SIG-M5 treated with dmso at 0.1 percent for 504 hours (cell line): ENCODE data around the gene VPS25.
A peak's percentile ranks its signal among the peaks of the same experiment; 100 is the strongest.

Experiments used
- DNase-seq: peaks from one replicate; lab custom pipeline; 2025; ENCODE audit not compliant: unreplicated experiment; lab: John Stamatoyannopoulos, UW

Gene VPS25

GRCh38 chr17:42792545-42792944, 19.3 kb downstream of the VPS25 start:
- no peak for DNase-seq

DNA sequence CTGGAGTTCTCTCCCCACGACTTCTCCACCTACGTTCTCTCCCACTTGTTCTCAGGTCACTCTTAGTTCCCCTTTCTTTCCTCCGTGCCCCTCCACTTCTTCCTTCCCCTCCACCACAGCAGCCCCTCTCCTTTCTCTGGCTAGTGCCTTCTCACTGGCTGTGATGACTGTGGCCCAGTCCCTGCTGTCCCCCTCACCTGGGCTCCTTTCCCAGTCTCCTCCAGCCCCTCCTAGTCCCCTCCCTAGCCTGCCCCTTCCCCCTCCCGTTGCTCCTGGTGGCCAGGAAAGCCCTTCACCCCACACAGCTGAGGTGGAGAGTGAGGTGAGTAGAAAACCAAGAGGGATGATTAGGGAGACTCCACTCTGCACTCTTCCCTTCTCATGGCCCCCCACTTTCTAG, 21.8 kb downstream of the VPS25 start:
- no peak for DNase-seq

DNA sequence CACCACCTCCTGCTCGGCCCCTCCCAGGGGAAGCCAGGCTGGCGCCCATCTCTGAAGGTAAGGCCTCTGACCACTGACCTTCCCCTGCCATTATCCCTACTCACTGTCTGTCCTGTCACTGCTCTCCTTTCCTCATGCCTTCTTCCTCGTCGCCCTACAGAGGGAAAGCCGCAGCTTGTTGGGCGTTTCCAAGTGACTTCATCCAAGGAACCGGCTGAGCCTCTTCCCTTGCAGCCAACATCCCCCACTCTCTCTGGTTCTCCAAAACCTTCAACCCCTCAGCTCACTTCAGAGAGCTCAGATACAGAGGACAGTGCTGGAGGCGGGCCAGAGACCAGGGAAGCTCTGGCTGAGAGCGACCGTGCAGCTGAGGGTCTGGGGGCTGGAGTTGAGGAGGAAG, 22.2 kb downstream of the VPS25 start:
- no peak for DNase-seq

DNA sequence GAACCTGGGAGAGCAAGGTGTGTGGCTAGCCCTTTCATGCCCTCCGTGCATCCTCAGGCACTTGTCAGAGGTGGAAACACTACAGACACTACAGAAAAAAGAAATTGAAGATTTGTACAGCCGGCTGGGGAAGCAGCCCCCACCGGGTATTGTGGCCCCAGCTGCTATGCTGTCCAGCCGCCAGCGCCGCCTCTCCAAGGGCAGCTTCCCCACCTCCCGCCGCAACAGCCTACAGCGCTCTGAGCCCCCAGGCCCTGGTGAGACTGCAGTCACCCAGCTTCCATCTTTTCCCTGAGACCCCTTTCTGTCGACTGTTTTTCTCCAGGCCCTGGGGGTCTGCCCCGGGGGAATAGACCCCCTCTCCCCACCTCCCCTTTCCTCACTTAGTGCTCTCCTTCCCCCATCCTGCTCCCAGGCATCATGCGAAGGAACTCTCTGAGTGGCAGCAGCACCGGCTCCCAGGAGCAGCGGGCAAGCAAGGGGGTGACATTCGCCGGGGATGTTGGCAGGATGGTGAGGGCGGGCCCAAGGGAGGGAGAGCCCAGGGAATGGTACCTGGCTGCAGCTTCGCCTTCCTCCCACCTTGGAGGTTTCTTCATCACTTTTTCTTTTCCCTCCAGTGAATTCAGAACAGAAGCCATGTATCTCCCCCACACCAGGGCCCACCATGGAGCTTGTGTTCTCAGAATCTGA, 23.0 kb downstream of the VPS25 start:
- no peak for DNase-seq

- DNase-seq: no peak
Observed at GRCh38 chr17:42797067-42798007, 24.1 kb downstream of the VPS25 start.

- DNase-seq: no peak
Observed at GRCh38 chr17:42798011-42798382, 24.7 kb downstream of the VPS25 start.

DNA sequence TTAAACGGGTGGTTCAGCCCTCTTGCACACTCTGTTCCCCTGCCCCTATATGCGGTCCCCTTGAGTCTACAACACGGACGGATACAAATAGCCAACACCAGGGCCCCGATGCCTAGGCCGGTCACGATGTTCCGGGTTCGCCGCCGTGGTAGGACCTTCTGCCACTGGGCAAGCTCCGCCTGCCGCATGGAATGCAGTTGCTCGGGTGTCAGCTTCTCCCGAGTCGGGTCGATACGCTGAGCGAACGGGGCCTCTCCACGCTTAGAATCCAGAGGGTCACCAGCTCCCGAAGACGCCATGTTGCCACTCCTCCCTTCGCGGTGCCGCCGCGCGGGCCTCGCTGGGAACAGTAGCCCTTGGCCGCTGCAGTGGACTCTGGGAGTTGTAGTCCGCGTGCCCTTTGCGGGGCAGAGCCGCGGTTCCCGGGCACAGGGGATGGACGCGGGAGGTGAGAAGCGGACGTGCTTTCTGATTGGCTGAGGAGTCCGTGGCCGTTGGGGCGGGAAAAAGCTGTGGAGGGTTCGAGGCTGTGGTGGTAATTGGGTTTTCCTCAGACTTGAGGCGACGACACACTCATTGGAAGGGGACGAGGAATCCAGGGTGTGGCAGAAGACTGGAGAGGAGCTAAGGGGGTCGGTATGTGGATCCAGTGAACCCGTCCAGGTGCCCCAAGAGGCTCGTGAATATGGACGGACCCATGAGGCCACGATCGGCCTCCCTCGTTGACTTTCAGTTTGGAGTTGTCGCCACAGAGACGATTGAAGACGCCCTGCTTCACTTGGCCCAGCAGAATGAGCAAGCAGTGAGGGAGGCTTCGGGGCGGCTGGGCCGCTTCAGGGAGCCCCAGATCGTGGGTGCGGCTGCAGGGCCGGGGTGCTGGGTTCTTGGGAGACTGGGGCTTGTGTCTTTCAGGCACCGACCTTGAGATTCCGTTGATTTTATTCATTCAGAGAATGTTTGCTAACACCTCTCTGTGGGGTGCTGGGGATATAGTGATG, 25.4 kb downstream of the VPS25 start, which contains the start of the genes CNTD1 and COA3:
TSS of gene CNTD1 (plus strand) at position 479 of the 998 bp plus-strand sequence. CDS start at position 686, 207 bp downstream.
TSS of gene COA3 (minus strand) at position 322 of the 998 bp plus-strand sequence. CDS start at position 299, 23 bp downstream.
- DNase-seq: peak; percentile 67

- DNase-seq: no peak
Observed at GRCh38 chr17:42803074-42803883, 30.0 kb downstream of the VPS25 start.

- peak; percentile 37 for DNase-seq
Observed at GRCh38 chr17:42804918-42805367, 31.7 kb downstream of the VPS25 start.

- DNase-seq: no peak
Observed at GRCh38 chr17:42806249-42806648, 33.0 kb downstream of the VPS25 start.

- peak; percentile 53 for DNase-seq
Observed at GRCh38 chr17:42809250-42809649, 36.0 kb downstream of the VPS25 start.

DNA sequence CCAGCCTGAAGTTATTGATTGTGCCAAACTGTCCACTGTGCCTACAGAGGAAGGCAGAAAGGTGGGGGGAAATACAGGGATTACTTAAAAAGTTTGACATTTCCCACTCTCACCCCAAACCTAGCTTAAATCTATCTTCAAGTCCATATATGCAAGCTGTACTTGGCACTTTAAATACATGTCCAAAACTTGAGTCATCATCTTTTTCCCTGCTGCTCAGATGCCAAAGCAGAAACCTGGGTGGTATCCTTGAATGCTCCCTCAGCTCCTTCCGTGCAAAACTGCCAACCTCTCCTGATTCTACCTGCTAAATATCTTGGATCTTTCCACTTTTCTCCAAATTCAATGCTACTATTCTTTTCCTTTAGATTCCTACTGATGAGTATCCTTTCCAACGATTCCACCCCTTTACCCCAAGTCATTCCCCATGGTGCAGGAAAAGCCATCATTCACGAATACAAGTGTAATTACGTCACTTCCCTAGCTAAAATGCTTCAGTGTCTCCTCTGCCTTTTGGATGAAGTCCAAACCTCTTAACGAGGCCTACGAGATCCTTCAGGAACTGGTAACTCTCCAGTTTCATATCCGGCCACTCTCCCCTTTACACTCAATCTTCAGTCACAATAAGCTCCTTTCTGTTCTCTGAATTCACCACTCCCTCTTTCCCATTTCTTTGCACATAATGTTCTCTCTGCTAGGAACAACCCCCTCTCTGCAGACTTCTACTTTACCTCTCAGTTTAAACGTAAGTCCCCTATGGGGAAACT, 41.6 kb downstream of the VPS25 start:
- no peak for DNase-seq

GRCh38 chr17:42817866-42818265, 44.6 kb downstream of the VPS25 start:
- DNase-seq: no peak

- no peak for DNase-seq
Observed at GRCh38 chr17:42818379-42818778, 45.1 kb downstream of the VPS25 start.

- DNase-seq: peak; percentile 66
Observed at GRCh38 chr17:42819939-42820535, 46.8 kb downstream of the VPS25 start.

GRCh38 chr17:42821176-42821575, 47.9 kb downstream of the VPS25 start:
- DNase-seq: no peak

DNA sequence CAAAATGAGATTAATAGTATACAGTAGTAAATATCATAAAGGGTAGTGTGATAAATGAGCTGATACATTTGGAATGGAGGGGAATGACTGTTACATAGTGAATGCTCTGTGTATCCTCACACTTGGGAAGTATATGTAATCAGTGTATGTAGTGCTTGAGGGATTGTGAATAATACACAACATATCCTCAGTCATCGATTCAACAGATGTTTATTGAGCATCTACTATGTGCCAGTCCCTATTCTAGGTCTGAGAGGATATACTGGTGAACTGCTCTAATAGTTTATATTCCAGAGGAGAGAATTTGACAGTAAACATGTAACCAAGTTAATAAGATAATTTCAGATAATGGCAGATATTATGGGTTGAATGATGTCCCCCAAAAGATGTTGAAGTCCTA, 54.2 kb downstream of the VPS25 start:
- DNase-seq: no peak
